ENCODE data around the gene SLC37A3. TPM values are rescaled to one million over a fixed set of nuclear protein-coding genes. Genes with fewer than 3 reads are reported as not detected.

Gene SLC37A3
- total and polyA plus RNA-seq, 5 experiments from 2014 or later: 7.3 to 38.3 (median 9.6) TPM

GRCh38 chr7:140297192-140297591 lies 101.1 kb downstream of the SLC37A3 start:
- H3K27me3 Mint-ChIP-seq: no peaks in the 10 kb centered on the region
- H3K36me3 Mint-ChIP-seq: no peaks in the 10 kb centered on the region
- ATAC-seq (peak in 1 of 2 donors; percentile 57), DNase-seq (peak in 2 of 10 donors; percentile 9 to 22)
- no peaks in the 10 kb centered on the region for H3K9me3 Mint-ChIP-seq
- no peak overlapping the region for H3K4me3 Mint-ChIP-seq
- H3K4me1 Mint-ChIP-seq: peaks cover 2 to 9% (median 5%) of the 10 kb centered on the region in 4 donors
- POLR2A ChIA-PET: interaction anchor here (0.9 to 3.7 kb wide), 3 partner anchors 9 to 120 kb away, joined by 3 to 18 read pairs (median 3); partner anchors contain the start of gene KDM7A
- H3K27ac Mint-ChIP-seq: peak overlapping the region in 2 of 10 donors; percentile 7 to 18

GRCh38 chr7:140295224-140295738 lies 103.0 kb downstream of the SLC37A3 start:
- ATAC-seq (no peak), DNase-seq (no peak)
- H3K4me1 Mint-ChIP-seq: peaks cover 2 to 9% (median 5%) of the 10 kb centered on the region in 4 donors
- no peak overlapping the region for H3K4me3 Mint-ChIP-seq
- H3K27me3 Mint-ChIP-seq: no peaks in the 10 kb centered on the region
- no peak overlapping the region for H3K27ac Mint-ChIP-seq
- POLR2A ChIA-PET: interaction anchor here (0.7 to 3.7 kb wide), 2 partner anchors 35 to 65 kb away, joined by 3 to 18 read pairs; no protein-coding TSS in a partner anchor
- no peaks in the 10 kb centered on the region for H3K36me3 Mint-ChIP-seq
- no peaks in the 10 kb centered on the region for H3K9me3 Mint-ChIP-seq

- H3K4me3 Mint-ChIP-seq: no peak overlapping the region
- peaks cover 2 to 9% (median 5%) of the 10 kb centered on the region in 4 donors for H3K4me1 Mint-ChIP-seq
- POLR2A ChIA-PET: interaction anchor here (3.7 kb wide), 1 partner anchor 64 kb away, joined by 18 read pairs; no protein-coding TSS in a partner anchor
- no peaks in the 10 kb centered on the region for H3K9me3 Mint-ChIP-seq
- ATAC-seq (no peak), DNase-seq (no peak)
- H3K36me3 Mint-ChIP-seq: no peaks in the 10 kb centered on the region
- no peaks in the 10 kb centered on the region for H3K27me3 Mint-ChIP-seq
- H3K27ac Mint-ChIP-seq: no peak overlapping the region
Measured at GRCh38 chr7:140294454-140294853, 103.9 kb downstream of the SLC37A3 start.

GRCh38 chr7:140292438-140292837 lies 105.9 kb downstream of the SLC37A3 start:
- no peaks in the 10 kb centered on the region for H3K9me3 Mint-ChIP-seq
- DNase-seq: no peak

GRCh38 chr7:140289804-140290203 lies 108.5 kb downstream of the SLC37A3 start:
- peaks cover 0 to 2% (median 0%) of the 10 kb centered on the region in 4 donors for H3K4me1 Mint-ChIP-seq
- POLR2A ChIA-PET: interaction anchor here (1.2 kb wide), 1 partner anchor 118 kb away, joined by 3 read pairs; no protein-coding TSS in a partner anchor
- H3K4me3 Mint-ChIP-seq: no peak overlapping the region
- no peak for ATAC-seq
- no peaks in the 10 kb centered on the region for H3K9me3 Mint-ChIP-seq
- H3K36me3 Mint-ChIP-seq: no peaks in the 10 kb centered on the region
- H3K27ac Mint-ChIP-seq: no peak overlapping the region
- H3K27me3 Mint-ChIP-seq: no peaks in the 10 kb centered on the region
- DNase-seq: no peak

More at GRCh38 chr7:140292438-140292837, 105.9 kb downstream of the SLC37A3 start:
- no peak for ATAC-seq
- Mint-ChIP-seq H3K36me3 (no peaks in the 10 kb centered on the region), H3K27ac (no peak overlapping the region), H3K4me3 (no peak overlapping the region), H3K27me3 (no peaks in the 10 kb centered on the region), H3K4me1 (peaks cover 0 to 6% (median 3%) of the 10 kb centered on the region in 4 donors)
- POLR2A ChIA-PET: interaction anchor here (0.6 to 0.8 kb wide), 2 partner anchors 116 to 762 kb away, joined by 3 to 7 read pairs; partner anchors contain the start of gene KDM7A

GRCh38 chr7:140287988-140288387 lies 110.3 kb downstream of the SLC37A3 start:
- Mint-ChIP-seq H3K4me3 (no peak overlapping the region), H3K36me3 (no peaks in the 10 kb centered on the region), H3K4me1 (peaks cover 0 to 2% (median 0%) of the 10 kb centered on the region in 4 donors), H3K27ac (no peak overlapping the region), H3K9me3 (peaks cover 0 to 3% (median 0%) of the 10 kb centered on the region in 9 donors), H3K27me3 (no peaks in the 10 kb centered on the region)
- no peak for DNase-seq
- POLR2A ChIA-PET: interaction anchor here (0.7 kb wide), 1 partner anchor 9 kb away, joined by 3 read pairs; no protein-coding TSS in a partner anchor
- no peak for ATAC-seq

- H3K4me1 Mint-ChIP-seq: peaks cover 0 to 2% (median 0%) of the 10 kb centered on the region in 4 donors
- POLR2A ChIA-PET: no interaction called here
- H3K36me3 Mint-ChIP-seq: no peaks in the 10 kb centered on the region
- peaks cover 0 to 3% (median 0%) of the 10 kb centered on the region in 9 donors for H3K9me3 Mint-ChIP-seq
- no peaks in the 10 kb centered on the region for H3K27me3 Mint-ChIP-seq
- ATAC-seq: no peak
- no peak overlapping the region for H3K4me3 Mint-ChIP-seq
- DNase-seq: no peak
- peak overlapping the region in 1 of 10 donors; percentile 5 for H3K27ac Mint-ChIP-seq
Measured at GRCh38 chr7:140285938-140286337, 112.4 kb downstream of the SLC37A3 start.

GRCh38 chr7:140284062-140284461 lies 114.3 kb downstream of the SLC37A3 start:
- H3K27ac Mint-ChIP-seq: peak overlapping the region in 1 of 10 donors; percentile 21
- no peaks in the 10 kb centered on the region for H3K36me3 Mint-ChIP-seq
- peaks cover 0 to 3% (median 0%) of the 10 kb centered on the region in 9 donors for H3K9me3 Mint-ChIP-seq
- H3K27me3 Mint-ChIP-seq: no peaks in the 10 kb centered on the region
- H3K4me3 Mint-ChIP-seq: no peak overlapping the region
- ATAC-seq (no peak), DNase-seq (no peak)
- peaks cover 0 to 4% (median 0%) of the 10 kb centered on the region in 4 donors for H3K4me1 Mint-ChIP-seq
- POLR2A ChIA-PET: interaction anchor here (1.6 kb wide), 1 partner anchor 39 kb away, joined by 4 read pairs; no protein-coding TSS in a partner anchor

Other genes starting within 250 kb of the SLC37A3 start
- gene KDM7A, start 221.5 kb downstream of the SLC37A3 start, total RNA-seq: 10 to 100 TPM; 60.7 to 65.4 TPM
- gene KDM7A, start 221.5 kb downstream of the SLC37A3 start, polyA plus RNA-seq: 1 to 10 TPM; 3.5 to 4.4 (median 4.3) TPM
- 1 to 10 TPM; 5.4 to 6.5 TPM for gene RAB19, start 5.5 kb upstream of the SLC37A3 start, total RNA-seq
- gene RAB19, start 5.5 kb upstream of the SLC37A3 start, polyA plus RNA-seq: 1 to 10 TPM; 5.2 to 7.0 (median 6.6) TPM
- 100 to 1,000 TPM; 142 to 143 TPM for gene MKRN1, start 81.0 kb upstream of the SLC37A3 start, total RNA-seq
- 100 to 1,000 TPM in 2 of 3 donors, 10 to 100 TPM in 1; 92.6 to 141 (median 109) TPM for gene MKRN1, start 81.0 kb upstream of the SLC37A3 start, polyA plus RNA-seq
- gene DENND2A, start 242.3 kb upstream of the SLC37A3 start, total RNA-seq: under 1 TPM in 1 of 2 experiments, not detected in 1; 0.10 TPM
- not detected for gene DENND2A, start 242.3 kb upstream of the SLC37A3 start, polyA plus RNA-seq